OCI-LY7 (cell line): ENCODE measurements around the gene GCH1.

Source experiments
- CTCF ChIP-seq: fragments of 200-600 bp; sonication (generic); conservative IDR thresholded peaks from 2 replicates; pipeline ENCODE4 v1.5.1; 2014; ENCODE audit warnings: mild to moderate bottlenecking, antibody characterized with exemption, low read length, moderate library complexity, mixed read lengths
- EZH2phosphoT487 ChIP-seq: fragments of 200-600 bp; sonication (generic); IDR thresholded peaks from 2 replicates; pipeline ENCODE4 v1.6.1; 2018; ENCODE audit warnings: low read depth, borderline replicate concordance, mild to moderate bottlenecking, mixed run types, antibody characterized with exemption, low read length, moderate library complexity, mixed read lengths

GRCh38 chr14:54936816-54937215 lies 34.2 kb upstream of the GCH1 start:
- no peak for TF ChIP-seq CTCF
- no peak for TF ChIP-seq EZH2phosphoT487
